Esophagus squamous epithelium (tissue), 4 donors: Measurements from ENCODE around the gene CTBP1.

ENCODE experiments used
- POLR2A ChIP-seq, 4 donors: fragments of 450-650 bp; IDR thresholded peaks; one replicate each; pipeline ENCODE4 v1.6.1; 2017; ENCODE audit warnings: antibody characterized with exemption in 4 of 4, mild to moderate bottlenecking in 4 of 4, moderate library complexity in 3 of 4
- TF ChIP-seq, protein P1 (sequence below), 6 experiments: fragments of 450-650 bp in 4 of 6; fragments of 200-600 bp in 2 of 6; sonication (generic) in 2 of 6; IDR thresholded peaks; one replicate each; pipeline ENCODE4 v1.5.1; 2016 to 2019; ENCODE audit warnings: antibody characterized with exemption in 6 of 6, mild to moderate bottlenecking in 4 of 6, moderate library complexity in 4 of 6

- TF ChIP-seq, protein P1, sequence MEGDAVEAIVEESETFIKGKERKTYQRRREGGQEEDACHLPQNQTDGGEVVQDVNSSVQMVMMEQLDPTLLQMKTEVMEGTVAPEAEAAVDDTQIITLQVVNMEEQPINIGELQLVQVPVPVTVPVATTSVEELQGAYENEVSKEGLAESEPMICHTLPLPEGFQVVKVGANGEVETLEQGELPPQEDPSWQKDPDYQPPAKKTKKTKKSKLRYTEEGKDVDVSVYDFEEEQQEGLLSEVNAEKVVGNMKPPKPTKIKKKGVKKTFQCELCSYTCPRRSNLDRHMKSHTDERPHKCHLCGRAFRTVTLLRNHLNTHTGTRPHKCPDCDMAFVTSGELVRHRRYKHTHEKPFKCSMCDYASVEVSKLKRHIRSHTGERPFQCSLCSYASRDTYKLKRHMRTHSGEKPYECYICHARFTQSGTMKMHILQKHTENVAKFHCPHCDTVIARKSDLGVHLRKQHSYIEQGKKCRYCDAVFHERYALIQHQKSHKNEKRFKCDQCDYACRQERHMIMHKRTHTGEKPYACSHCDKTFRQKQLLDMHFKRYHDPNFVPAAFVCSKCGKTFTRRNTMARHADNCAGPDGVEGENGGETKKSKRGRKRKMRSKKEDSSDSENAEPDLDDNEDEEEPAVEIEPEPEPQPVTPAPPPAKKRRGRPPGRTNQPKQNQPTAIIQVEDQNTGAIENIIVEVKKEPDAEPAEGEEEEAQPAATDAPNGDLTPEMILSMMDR (IDR thresholded peaks at IDR 0.05): no peak
- no peak for TF ChIP-seq POLR2A (IDR thresholded peaks at IDR 0.05)
Measured at GRCh38 chr4:1266881-1267763, 18.2 kb upstream of the CTBP1 start.
